Stomach (tissue), 9 donors: ENCODE measurements around the gene NENF. TPM values are rescaled to one million over a fixed set of nuclear protein-coding genes. Genes with fewer than 3 reads are reported as not detected.

Experiments used
- DNase-seq, 2 donors: peaks; one replicate each; pipeline versions ENCODE4 v3.0.0 to v3.0.0-alpha.2; 2013 to 2019
- H3K27ac ChIP-seq, 5 donors: fragments of 200-600 bp in 4 of 5; sonication (generic) in 4 of 5; one replicate each; pipeline ENCODE4 v1.5.1; 2013 to 2019; ENCODE audit warnings: mild to moderate bottlenecking in 1 of 5, moderate library complexity in 1 of 5
- H3K27me3 ChIP-seq, 3 donors: fragments of 200-600 bp; sonication (generic); one replicate each; pipeline ENCODE4 v1.5.1; 2017 to 2019; ENCODE audit warnings: mixed run types in 1 of 3
- H3K36me3 ChIP-seq, 4 donors: fragments of 200-600 bp; sonication (generic); 1 replicate in 3 of 4; 2 replicates in 1 of 4; pipeline ENCODE4 v1.5.1; 2016 to 2019
- H3K4me1 ChIP-seq, 4 donors: fragments of 200-600 bp; sonication (generic); one replicate each; pipeline ENCODE4 v1.5.1; 2016 to 2019
- H3K4me3 ChIP-seq, 4 donors: fragments of 200-600 bp; sonication (generic) in 3 of 4; one replicate each; pipeline ENCODE4 v1.5.1; 2016 to 2019; ENCODE audit warnings: mild to moderate bottlenecking in 1 of 4
- H3K9me3 ChIP-seq, 4 donors: fragments of 200-600 bp; sonication (generic); one replicate each; pipeline ENCODE4 v1.5.1; 2016 to 2019
- CTCF ChIP-seq, 7 experiments: fragments of 450-650 bp in 4 of 7; fragments of 200-600 bp in 3 of 7; sonication (generic) in 3 of 7; IDR thresholded peaks; one replicate each; pipeline ENCODE4 v1.5.1; 2016 to 2019; ENCODE audit warnings: antibody characterized with exemption in 7 of 7, control low read depth in 2 of 7, mild to moderate bottlenecking in 1 of 7
- EP300 ChIP-seq: sonication (generic); formaldehyde crosslinking; IDR thresholded peaks from one replicate; pipeline ENCODE4 v1.6.1; 2017; ENCODE audit warnings: antibody characterized with exemption
- POLR2A ChIP-seq, 4 donors: fragments of 450-650 bp; IDR thresholded peaks; one replicate each; pipeline ENCODE4 v1.6.1; 2016; ENCODE audit warnings: antibody characterized with exemption in 4 of 4, control low read depth in 2 of 4, mild to moderate bottlenecking in 1 of 4, moderate library complexity in 1 of 4
- POLR2AphosphoS5 ChIP-seq, 3 donors: sonication (generic); formaldehyde crosslinking; IDR thresholded peaks; one replicate each; pipeline ENCODE4 v1.6.1; 2016; ENCODE audit warnings: antibody characterized with exemption in 3 of 3
- WGBS, 5 donors: extraction: QIAGEN DNeasy Blood & Tissue Kit in 3 of 5; methylation state at CpG; one replicate each; pipeline versions ENCODE4 v1.1.5 to v1.1.7; 2013 to 2018; 5-methylcytosine and 5-hydroxymethylcytosine counted together
- intact Hi-C: fragments of 100-400 bp; cut with DNase I; formaldehyde crosslinking; loops from one replicate; pipeline ENCODE4 v1.15.1; 2023; ENCODE audit warnings: low total_unique reads
- polyA plus RNA-seq, 3 donors: library from polyadenylated mRNA; stranded (reverse); fragments of 200-250 nt; gene quantifications; one replicate each; pipeline ENCODE4 v1.2.3, GENCODE V29; 2013
- total RNA-seq, 5 donors: library from RNA; depleted of rRNA; stranded (reverse); fragments of >200 nt; gene quantifications; one replicate each; pipeline versions ENCODE4 v1.1.0 to v1.2.3, GENCODE V29; 2014 to 2016
- donor health status: healthy with polysubstance abuse.
- donor health status: Bipolar disorder and iron deficiency.
- donor health status: healthy.

The NENF gene
- total and polyA plus RNA-seq, 8 donors, result 6.4 to 96.5 (median 38.1) TPM

GRCh38 chr1:212438831-212439237 is 6.1 kb downstream of the NENF start:
- WGBS, 5 donors, result 93 to 97% (median 96%) methylated on average over 2 of the region's 2 CpGs
- H3K4me1 ChIP-seq, result peaks cover 5 to 19% (median 10%) of the 10 kb centered on the region in 4 donors
- no peak overlapping the region for H3K4me3 ChIP-seq
- DNase-seq, result no peak
- intact Hi-C loops, result no loop called here
- no peaks in the 10 kb centered on the region for H3K27me3 ChIP-seq
- peaks cover 0 to 10% (median 1%) of the 10 kb centered on the region in 4 donors for H3K36me3 ChIP-seq
- no peaks in the 10 kb centered on the region for H3K9me3 ChIP-seq
- no peak for TF ChIP-seq POLR2A (IDR thresholded peaks at IDR 0.05)
- TF ChIP-seq POLR2AphosphoS5 (IDR thresholded peaks at IDR 0.05), result no peak
- TF ChIP-seq EP300, result no peak
- no peak for TF ChIP-seq CTCF (IDR thresholded peaks at IDR 0.05)
- no peak overlapping the region for H3K27ac ChIP-seq

- Histone ChIP-seq H3K27me3 (no peaks in the 10 kb centered on the region), H3K36me3 (peaks cover 0 to 26% (median 16%) of the 10 kb centered on the region in 4 donors)
- WGBS, 5 donors, result 79 to 86% (median 81%) methylated on average over 9 of the region's 9 CpGs
These were observed 7.7 kb downstream of the NENF start for GRCh38 chr1:212440419-212440818.

GRCh38 chr1:212442408-212442807 is 9.7 kb downstream of the NENF start:
- DNase-seq, result no peak
- no peaks in the 10 kb centered on the region for H3K27me3 ChIP-seq
- no peaks in the 10 kb centered on the region for H3K9me3 ChIP-seq
- H3K36me3 ChIP-seq, result peaks cover 7 to 43% (median 32%) of the 10 kb centered on the region in 4 donors
- TF ChIP-seq EP300, result no peak
- no peak for TF ChIP-seq POLR2A (IDR thresholded peaks at IDR 0.05)
- no peak for TF ChIP-seq CTCF (IDR thresholded peaks at IDR 0.05)
- TF ChIP-seq POLR2AphosphoS5 (IDR thresholded peaks at IDR 0.05), result no peak
- H3K27ac ChIP-seq, result no peak overlapping the region
- H3K4me1 ChIP-seq, result peaks cover 0 to 10% (median 0%) of the 10 kb centered on the region in 4 donors
- no peak overlapping the region for H3K4me3 ChIP-seq
- intact Hi-C loops, result no loop called here
- 92 to 99% (median 95%) methylated on average over 5 of the region's 5 CpGs for WGBS, 5 donors

More at GRCh38 chr1:212440419-212440818, 7.7 kb downstream of the NENF start:
- Histone ChIP-seq H3K27ac (no peak overlapping the region), H3K4me3 (no peak overlapping the region), H3K9me3 (no peaks in the 10 kb centered on the region), H3K4me1 (peaks cover 0 to 10% (median 0%) of the 10 kb centered on the region in 4 donors)
- TF ChIP-seq CTCF (IDR thresholded peaks at IDR 0.05), result no peak
- intact Hi-C loops, result no loop called here
- no peak for DNase-seq

GRCh38 chr1:212446333-212446732 is 13.6 kb downstream of the NENF start:
- intact Hi-C loops, result no loop called here
- no peaks in the 10 kb centered on the region for H3K4me1 ChIP-seq
- WGBS, 5 donors, result 78 to 89% (median 88%) methylated on average over 8 of the region's 8 CpGs
- no peaks in the 10 kb centered on the region for H3K27me3 ChIP-seq
- no peak overlapping the region for H3K4me3 ChIP-seq
- no peak for DNase-seq
- no peaks in the 10 kb centered on the region for H3K9me3 ChIP-seq
- no peak for TF ChIP-seq EP300
- TF ChIP-seq POLR2A (IDR thresholded peaks at IDR 0.05), result no peak
- no peak for TF ChIP-seq CTCF (IDR thresholded peaks at IDR 0.05)
- no peak for TF ChIP-seq POLR2AphosphoS5 (IDR thresholded peaks at IDR 0.05)
- peaks cover 7 to 43% (median 34%) of the 10 kb centered on the region in 4 donors for H3K36me3 ChIP-seq
- no peak overlapping the region for H3K27ac ChIP-seq
